GM12878 (cell line): ENCODE results near the gene NR6A1. TPM values are rescaled to one million over a fixed set of nuclear protein-coding genes. Genes with fewer than 3 reads are reported as not detected.

Experiments used
- CBFB ChIP-seq: IDR thresholded peaks from 2 replicates; pipeline ENCODE4 v1.6.1; 2016; ENCODE audit warnings: antibody characterized with exemption, low read depth
- POU2F2 ChIP-seq: IDR thresholded peaks from 3 replicates; pipeline ENCODE4 v1.6.1; 2011; ENCODE audit warnings: low read depth, mild to moderate bottlenecking, low read length, borderline replicate concordance
- RAD21 ChIP-seq: IDR thresholded peaks from 2 replicates; pipeline ENCODE4 v1.6.1; 2011; ENCODE audit warnings: mild to moderate bottlenecking, low read depth, low read length, moderate library complexity; ENCODE audit not compliant: insufficient read depth
- RAD51 ChIP-seq: fragments of 450-650 bp; IDR thresholded peaks from 2 replicates; pipeline ENCODE4 v1.6.1; 2016; ENCODE audit warnings: moderate library complexity, mild to moderate bottlenecking, inconsistent platforms
- RCOR1 ChIP-seq: conservative IDR thresholded peaks from 2 replicates; pipeline ENCODE4 v1.6.1; 2012; ENCODE audit warnings: low read depth, low read length, improper control_type of control experiment
- SUZ12 ChIP-seq: fragments of 200-600 bp; sonication (generic); IDR thresholded peaks from one replicate; pipeline ENCODE4 v1.6.1; 2018; ENCODE audit warnings: antibody characterized with exemption, mild to moderate bottlenecking; ENCODE audit not compliant: unreplicated experiment
- TARDBP ChIP-seq: IDR thresholded peaks from 2 replicates; pipeline ENCODE4 v1.6.1; 2016; ENCODE audit warnings: borderline replicate concordance
- YY1 ChIP-seq: IDR thresholded peaks from 2 replicates; pipeline ENCODE4 v1.6.1; 2011; ENCODE audit warnings: low read depth, mild to moderate bottlenecking, low read length
- polyA plus RNA-seq, 11 experiments: library from polyadenylated mRNA; depleted of rRNA in 4 of 11; unstranded in 6 of 11; stranded (reverse) in 5 of 11; fragments of >200 nt; fragmentation: Nextera tagmentation in 4 of 11; fragmentation: Illumina TruSeq in 1 of 11; extraction: Ambion mirVana in 4 of 11; extraction: Trizol in 1 of 11; gene quantifications; 1 replicate in 1 of 11; 2 replicates in 10 of 11; pipeline versions ENCODE4 v1.2.1 to v1.2.3, GENCODE V29; 2011 to 2016; ENCODE audit warnings: inconsistent platforms in 2 of 11, missing spikeins in 2 of 11, low read depth in 1 of 11
- total RNA-seq, 4 experiments: library from RNA; depleted of rRNA in 3 of 4; stranded (reverse); fragments of >200 nt in 3 of 4; fragmentation: Illumina TruSeq in 1 of 4; extraction: Trizol in 1 of 4; gene quantifications; 2 replicates each; pipeline versions ENCODE4 v1.2.1 to v1.2.3, GENCODE V29; 2013 to 2021
- TF ChIP-seq, protein P1 (sequence below): fragments of 450-650 bp; IDR thresholded peaks from 2 replicates; pipeline ENCODE4 v1.6.1; 2017; ENCODE audit warnings: mild to moderate bottlenecking
- TF ChIP-seq, protein P2 (sequence below), 3 experiments: IDR thresholded peaks in 2 of 3; conservative IDR thresholded peaks in 1 of 3; 2 replicates each; pipeline ENCODE4 v1.5.1; 2011; ENCODE audit warnings: low read depth in 3 of 3, low read length in 3 of 3, mild to moderate bottlenecking in 3 of 3, control low read depth in 2 of 3, moderate library complexity in 2 of 3, inconsistent platforms in 1 of 3, mixed read lengths in 1 of 3; ENCODE audit not compliant: control insufficient read depth in 2 of 3, insufficient read depth in 1 of 3; ENCODE audit errors: extremely low read depth in 1 of 3

Gene NR6A1
- total and polyA plus RNA-seq, 10 of the 15 experiments (the other 5 are each of a cell fraction or from before 2014, with no cell fraction given): 1.2 to 9.2 (median 4.6) TPM

DNA sequence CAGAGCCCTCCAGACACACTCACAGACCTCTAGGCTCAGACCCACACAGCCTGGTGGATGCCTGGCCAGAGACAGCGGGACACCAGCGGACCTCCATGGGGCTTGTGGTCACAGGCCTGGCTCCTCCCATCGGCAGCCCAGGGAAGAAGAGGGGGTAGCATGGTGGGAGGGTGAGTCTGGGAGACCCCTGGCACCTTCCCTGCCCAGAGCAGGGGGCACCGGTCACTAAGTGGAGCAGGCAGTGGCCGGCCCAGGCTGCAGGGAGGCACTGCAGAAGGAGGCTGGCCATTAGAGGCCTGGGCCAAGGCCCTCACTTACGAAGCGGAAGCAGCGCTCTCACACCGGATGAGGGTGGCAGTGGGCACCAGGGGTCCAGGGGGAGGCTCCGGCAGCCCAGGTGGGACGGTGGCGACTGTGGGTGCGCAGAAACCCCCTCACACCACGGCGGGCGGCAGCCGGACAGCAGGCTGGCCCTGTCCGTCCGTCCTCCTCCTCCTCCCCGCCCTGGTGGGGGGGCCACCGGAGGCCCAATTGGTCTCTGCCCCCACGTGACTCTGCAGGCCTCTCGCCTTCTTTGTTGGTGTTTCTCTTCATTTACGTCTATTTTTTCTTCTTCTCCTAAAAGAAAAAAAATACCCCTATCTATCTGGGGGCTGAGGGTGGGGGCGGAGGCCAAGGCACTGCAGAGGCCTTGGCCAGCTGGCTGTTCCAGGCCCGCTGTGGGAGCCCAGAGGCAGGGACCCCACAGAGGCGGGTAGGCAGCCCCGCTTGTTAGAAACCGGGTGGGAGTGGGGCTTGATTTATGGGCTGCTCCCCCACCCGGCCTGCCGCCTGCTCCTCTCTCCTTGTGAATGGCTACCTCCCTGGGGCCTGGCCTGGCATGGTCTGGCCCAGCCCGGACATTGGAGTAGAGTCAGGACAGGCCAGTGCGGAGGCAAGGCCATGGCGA lies 263.9 kb downstream of the NR6A1 start, which contains the start of gene NR5A1 (continued):
- no peak for TF ChIP-seq RAD21
- no peak for TF ChIP-seq SUZ12
- no peak for TF ChIP-seq RAD51
- TF ChIP-seq, protein P1, sequence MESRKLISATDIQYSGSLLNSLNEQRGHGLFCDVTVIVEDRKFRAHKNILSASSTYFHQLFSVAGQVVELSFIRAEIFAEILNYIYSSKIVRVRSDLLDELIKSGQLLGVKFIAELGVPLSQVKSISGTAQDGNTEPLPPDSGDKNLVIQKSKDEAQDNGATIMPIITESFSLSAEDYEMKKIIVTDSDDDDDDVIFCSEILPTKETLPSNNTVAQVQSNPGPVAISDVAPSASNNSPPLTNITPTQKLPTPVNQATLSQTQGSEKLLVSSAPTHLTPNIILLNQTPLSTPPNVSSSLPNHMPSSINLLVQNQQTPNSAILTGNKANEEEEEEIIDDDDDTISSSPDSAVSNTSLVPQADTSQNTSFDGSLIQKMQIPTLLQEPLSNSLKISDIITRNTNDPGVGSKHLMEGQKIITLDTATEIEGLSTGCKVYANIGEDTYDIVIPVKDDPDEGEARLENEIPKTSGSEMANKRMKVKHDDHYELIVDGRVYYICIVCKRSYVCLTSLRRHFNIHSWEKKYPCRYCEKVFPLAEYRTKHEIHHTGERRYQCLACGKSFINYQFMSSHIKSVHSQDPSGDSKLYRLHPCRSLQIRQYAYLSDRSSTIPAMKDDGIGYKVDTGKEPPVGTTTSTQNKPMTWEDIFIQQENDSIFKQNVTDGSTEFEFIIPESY: no peak
- TF ChIP-seq RCOR1: no peak
- no peak for TF ChIP-seq CBFB
- TF ChIP-seq, protein P2, sequence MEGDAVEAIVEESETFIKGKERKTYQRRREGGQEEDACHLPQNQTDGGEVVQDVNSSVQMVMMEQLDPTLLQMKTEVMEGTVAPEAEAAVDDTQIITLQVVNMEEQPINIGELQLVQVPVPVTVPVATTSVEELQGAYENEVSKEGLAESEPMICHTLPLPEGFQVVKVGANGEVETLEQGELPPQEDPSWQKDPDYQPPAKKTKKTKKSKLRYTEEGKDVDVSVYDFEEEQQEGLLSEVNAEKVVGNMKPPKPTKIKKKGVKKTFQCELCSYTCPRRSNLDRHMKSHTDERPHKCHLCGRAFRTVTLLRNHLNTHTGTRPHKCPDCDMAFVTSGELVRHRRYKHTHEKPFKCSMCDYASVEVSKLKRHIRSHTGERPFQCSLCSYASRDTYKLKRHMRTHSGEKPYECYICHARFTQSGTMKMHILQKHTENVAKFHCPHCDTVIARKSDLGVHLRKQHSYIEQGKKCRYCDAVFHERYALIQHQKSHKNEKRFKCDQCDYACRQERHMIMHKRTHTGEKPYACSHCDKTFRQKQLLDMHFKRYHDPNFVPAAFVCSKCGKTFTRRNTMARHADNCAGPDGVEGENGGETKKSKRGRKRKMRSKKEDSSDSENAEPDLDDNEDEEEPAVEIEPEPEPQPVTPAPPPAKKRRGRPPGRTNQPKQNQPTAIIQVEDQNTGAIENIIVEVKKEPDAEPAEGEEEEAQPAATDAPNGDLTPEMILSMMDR (IDR thresholded peaks at IDR 0.05 in 2 of 3, conservative IDR thresholded peaks at IDR 0.05 in 1 of 3; ENCODE audit: control insufficient read depth in 2 of 3, extremely low read depth in 1 of 3, insufficient read depth in 1 of 3, low read depth in 3 of 3, low read length in 3 of 3): no peak
- no peak for TF ChIP-seq POU2F2
- TF ChIP-seq TARDBP: no peak
- no peak for TF ChIP-seq YY1
